IgD-negative memory B cell (primary cell): ENCODE measurements around the gene TBXAS1. TPM values are rescaled to one million over a fixed set of nuclear protein-coding genes. Genes with fewer than 3 reads are reported as not detected.

Source experiments
- H3K27ac Mint-ChIP-seq, 3 donors: one replicate each; pipeline ENCODE4 v1.8.0; 2020 to 2022; ENCODE audit warnings: mild to moderate bottlenecking in 3 of 3, mixed read lengths in 3 of 3, moderate library complexity in 1 of 3
- H3K27me3 Mint-ChIP-seq: one replicate; pipeline ENCODE4 v1.8.0; 2021; ENCODE audit warnings: mixed read lengths
- H3K36me3 Mint-ChIP-seq: one replicate; pipeline ENCODE4 v1.8.0; 2020; ENCODE audit warnings: mild to moderate bottlenecking, mixed read lengths
- H3K4me1 Mint-ChIP-seq, 3 donors: one replicate each; pipeline ENCODE4 v1.8.0; 2020 to 2022; ENCODE audit warnings: mixed read lengths in 3 of 3, mild to moderate bottlenecking in 1 of 3
- H3K4me3 Mint-ChIP-seq, 4 donors: one replicate each; pipeline ENCODE4 v1.8.0; 2020 to 2022; ENCODE audit warnings: mild to moderate bottlenecking in 4 of 4, mixed read lengths in 4 of 4, moderate library complexity in 3 of 4
- H3K9me3 Mint-ChIP-seq, 3 donors: one replicate each; pipeline ENCODE4 v1.8.0; 2020 to 2021; ENCODE audit warnings: mixed read lengths in 3 of 3, mild to moderate bottlenecking in 1 of 3
- polyA plus RNA-seq: library from polyadenylated mRNA; unstranded; fragments of 300-500 nt; fragmentation: Illumina TruSeq; gene quantifications from one replicate; pipeline ENCODE4 v1.2.3, GENCODE V29; 2021

TBXAS1 gene
- polyA plus RNA-seq, 1 donor from 2014 or later: 16.7 TPM

GRCh38 chr7:139984642-139985539 lies 155.8 kb downstream of the TBXAS1 start:
- Mint-ChIP-seq H3K36me3 (peaks cover 7% of the 10 kb centered on the region), H3K9me3 (no peaks in the 10 kb centered on the region), H3K27ac (peak overlapping the region in 1 of 3 donors; percentile 23), H3K4me3 (no peak overlapping the region), H3K4me1 (peaks cover 8 to 14% (median 9%) of the 10 kb centered on the region in 3 donors), H3K27me3 (no peaks in the 10 kb centered on the region)

GRCh38 chr7:139985811-139986210 lies 156.7 kb downstream of the TBXAS1 start:
- Mint-ChIP-seq H3K9me3 (no peaks in the 10 kb centered on the region), H3K27me3 (no peaks in the 10 kb centered on the region), H3K36me3 (peaks cover 6% of the 10 kb centered on the region), H3K27ac (peak overlapping the region in 1 of 3 donors; percentile 46), H3K4me1 (peaks cover 8 to 17% (median 9%) of the 10 kb centered on the region in 3 donors), H3K4me3 (no peak overlapping the region)

GRCh38 chr7:139987691-139988516 lies 158.8 kb downstream of the TBXAS1 start:
- peaks cover 6% of the 10 kb centered on the region for H3K36me3 Mint-ChIP-seq
- H3K27ac Mint-ChIP-seq: no peak overlapping the region
- H3K9me3 Mint-ChIP-seq: no peaks in the 10 kb centered on the region
- peaks cover 9 to 17% (median 9%) of the 10 kb centered on the region in 3 donors for H3K4me1 Mint-ChIP-seq
- no peaks in the 10 kb centered on the region for H3K27me3 Mint-ChIP-seq
- no peak overlapping the region for H3K4me3 Mint-ChIP-seq

GRCh38 chr7:139989366-139990141 lies 160.5 kb downstream of the TBXAS1 start:
- Mint-ChIP-seq H3K27ac (peak overlapping the region in 2 of 3 donors; percentile 63 to 76), H3K27me3 (no peaks in the 10 kb centered on the region), H3K9me3 (no peaks in the 10 kb centered on the region), H3K4me3 (peak overlapping the region in 2 of 4 donors; percentile 30 to 71), H3K36me3 (peaks cover 6% of the 10 kb centered on the region), H3K4me1 (peaks cover 9 to 17% (median 9%) of the 10 kb centered on the region in 3 donors)

GRCh38 chr7:139990142-139990535 lies 161.1 kb downstream of the TBXAS1 start:
- Mint-ChIP-seq H3K4me3 (peak overlapping the region in 1 of 4 donors; percentile 71), H3K9me3 (no peaks in the 10 kb centered on the region), H3K27me3 (no peaks in the 10 kb centered on the region), H3K27ac (peak overlapping the region in 2 of 3 donors; percentile 63 to 76), H3K36me3 (peaks cover 6% of the 10 kb centered on the region), H3K4me1 (peaks cover 9 to 17% (median 9%) of the 10 kb centered on the region in 3 donors)

GRCh38 chr7:139990571-139991268 lies 161.7 kb downstream of the TBXAS1 start:
- H3K27ac Mint-ChIP-seq: no peak overlapping the region
- H3K4me1 Mint-ChIP-seq: peaks cover 9 to 17% (median 9%) of the 10 kb centered on the region in 3 donors
- H3K4me3 Mint-ChIP-seq: peak overlapping the region in 2 of 4 donors; percentile 17 to 43
- H3K27me3 Mint-ChIP-seq: no peaks in the 10 kb centered on the region
- H3K36me3 Mint-ChIP-seq: peaks cover 6% of the 10 kb centered on the region
- no peaks in the 10 kb centered on the region for H3K9me3 Mint-ChIP-seq

GRCh38 chr7:139991269-139991666 lies 162.2 kb downstream of the TBXAS1 start:
- Mint-ChIP-seq H3K27me3 (no peaks in the 10 kb centered on the region), H3K36me3 (peaks cover 6% of the 10 kb centered on the region), H3K4me3 (no peak overlapping the region), H3K4me1 (peaks cover 9 to 17% (median 9%) of the 10 kb centered on the region in 3 donors), H3K9me3 (no peaks in the 10 kb centered on the region), H3K27ac (no peak overlapping the region)

- Mint-ChIP-seq H3K27ac (peak overlapping the region in 1 of 3 donors; percentile 63), H3K36me3 (peaks cover 6% of the 10 kb centered on the region), H3K4me1 (peaks cover 9 to 17% (median 9%) of the 10 kb centered on the region in 3 donors), H3K27me3 (no peaks in the 10 kb centered on the region), H3K9me3 (no peaks in the 10 kb centered on the region), H3K4me3 (no peak overlapping the region)
These were observed 162.8 kb downstream of the TBXAS1 start for GRCh38 chr7:139991911-139992310.

- no peaks in the 10 kb centered on the region for H3K27me3 Mint-ChIP-seq
- no peaks in the 10 kb centered on the region for H3K9me3 Mint-ChIP-seq
- peak overlapping the region in 1 of 4 donors; percentile 30 for H3K4me3 Mint-ChIP-seq
- peaks cover 7 to 16% (median 9%) of the 10 kb centered on the region in 3 donors for H3K4me1 Mint-ChIP-seq
- no peak overlapping the region for H3K27ac Mint-ChIP-seq
- peaks cover 4% of the 10 kb centered on the region for H3K36me3 Mint-ChIP-seq
These were observed 163.4 kb downstream of the TBXAS1 start for GRCh38 chr7:139992353-139993044.

- Mint-ChIP-seq H3K4me3 (no peak overlapping the region), H3K27me3 (no peaks in the 10 kb centered on the region), H3K4me1 (peaks cover 5 to 12% (median 9%) of the 10 kb centered on the region in 3 donors), H3K9me3 (no peaks in the 10 kb centered on the region), H3K27ac (no peak overlapping the region), H3K36me3 (peaks cover 2% of the 10 kb centered on the region)
These were observed 164.1 kb downstream of the TBXAS1 start for GRCh38 chr7:139993169-139993568.

GRCh38 chr7:139993592-139993991 lies 164.5 kb downstream of the TBXAS1 start:
- H3K27me3 Mint-ChIP-seq: no peaks in the 10 kb centered on the region
- H3K36me3 Mint-ChIP-seq: peaks cover under 1% of the 10 kb centered on the region
- no peak overlapping the region for H3K27ac Mint-ChIP-seq
- H3K4me3 Mint-ChIP-seq: no peak overlapping the region
- peaks cover 5 to 12% (median 9%) of the 10 kb centered on the region in 3 donors for H3K4me1 Mint-ChIP-seq
- no peaks in the 10 kb centered on the region for H3K9me3 Mint-ChIP-seq

- Mint-ChIP-seq H3K4me1 (peaks cover 5 to 12% (median 8%) of the 10 kb centered on the region in 3 donors), H3K27ac (no peak overlapping the region), H3K9me3 (no peaks in the 10 kb centered on the region), H3K27me3 (no peaks in the 10 kb centered on the region), H3K4me3 (no peak overlapping the region), H3K36me3 (no peaks in the 10 kb centered on the region)
These were observed 165.3 kb downstream of the TBXAS1 start for GRCh38 chr7:139994356-139994755.

GRCh38 chr7:139995017-139995915 lies 166.2 kb downstream of the TBXAS1 start:
- Mint-ChIP-seq H3K27ac (no peak overlapping the region), H3K4me3 (no peak overlapping the region), H3K4me1 (peaks cover 0 to 3% (median 1%) of the 10 kb centered on the region in 3 donors)

More at GRCh38 chr7:139995017-139995915, 166.2 kb downstream of the TBXAS1 start:
- Mint-ChIP-seq H3K9me3 (no peaks in the 10 kb centered on the region), H3K27me3 (no peaks in the 10 kb centered on the region), H3K36me3 (no peaks in the 10 kb centered on the region)
